ENCODE results near the gene RPS19.

Gene RPS19

DNA sequence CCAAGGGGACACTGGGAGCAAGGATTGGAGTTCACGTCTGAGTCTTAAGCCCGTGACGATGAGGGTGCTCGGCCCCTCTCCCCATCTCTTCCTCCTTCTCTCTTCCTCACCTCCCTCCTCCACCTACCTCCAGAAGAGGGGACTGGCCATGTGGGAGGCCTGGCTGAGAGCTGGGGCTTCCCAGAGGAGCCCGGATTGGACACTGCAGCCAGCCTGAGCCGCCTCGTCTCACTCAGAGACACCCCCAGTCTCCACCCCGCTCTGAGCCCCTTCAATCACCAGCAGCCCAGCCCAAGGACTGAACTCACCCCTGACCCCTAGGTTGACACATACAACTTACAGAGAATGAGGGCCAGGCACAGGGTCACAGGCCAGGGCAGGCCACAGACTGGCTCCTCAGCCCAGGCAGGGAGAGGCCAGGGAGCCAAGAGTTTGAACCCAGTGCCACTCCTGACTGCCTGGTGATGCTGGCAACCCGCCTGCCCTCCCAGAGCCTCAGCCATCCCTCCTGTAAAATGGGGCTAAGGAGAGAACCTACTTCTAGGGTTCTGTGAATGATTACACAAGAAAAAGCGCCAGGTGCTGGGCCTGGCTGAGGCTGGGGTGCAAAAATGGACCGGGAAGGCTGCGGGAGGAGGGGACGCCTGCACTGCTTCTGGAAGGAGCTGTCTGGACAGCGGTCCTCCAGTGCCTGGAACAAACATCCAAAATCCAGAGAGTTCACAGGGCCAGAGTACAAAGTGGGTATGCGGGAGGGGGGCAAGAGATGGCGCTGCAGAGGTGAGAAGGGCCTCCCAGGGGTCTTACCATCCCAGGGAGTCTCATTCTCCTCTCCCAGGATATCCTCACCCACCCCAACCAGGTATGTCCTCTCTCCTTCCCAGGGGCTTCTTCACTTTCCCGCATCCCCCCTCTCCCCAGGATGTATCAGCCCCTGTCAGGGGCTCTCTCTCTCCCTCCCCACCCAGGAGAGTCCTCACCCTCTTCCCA is 18.2 kb downstream of the RPS19 start:
- TF ChIP-seq, protein P1, sequence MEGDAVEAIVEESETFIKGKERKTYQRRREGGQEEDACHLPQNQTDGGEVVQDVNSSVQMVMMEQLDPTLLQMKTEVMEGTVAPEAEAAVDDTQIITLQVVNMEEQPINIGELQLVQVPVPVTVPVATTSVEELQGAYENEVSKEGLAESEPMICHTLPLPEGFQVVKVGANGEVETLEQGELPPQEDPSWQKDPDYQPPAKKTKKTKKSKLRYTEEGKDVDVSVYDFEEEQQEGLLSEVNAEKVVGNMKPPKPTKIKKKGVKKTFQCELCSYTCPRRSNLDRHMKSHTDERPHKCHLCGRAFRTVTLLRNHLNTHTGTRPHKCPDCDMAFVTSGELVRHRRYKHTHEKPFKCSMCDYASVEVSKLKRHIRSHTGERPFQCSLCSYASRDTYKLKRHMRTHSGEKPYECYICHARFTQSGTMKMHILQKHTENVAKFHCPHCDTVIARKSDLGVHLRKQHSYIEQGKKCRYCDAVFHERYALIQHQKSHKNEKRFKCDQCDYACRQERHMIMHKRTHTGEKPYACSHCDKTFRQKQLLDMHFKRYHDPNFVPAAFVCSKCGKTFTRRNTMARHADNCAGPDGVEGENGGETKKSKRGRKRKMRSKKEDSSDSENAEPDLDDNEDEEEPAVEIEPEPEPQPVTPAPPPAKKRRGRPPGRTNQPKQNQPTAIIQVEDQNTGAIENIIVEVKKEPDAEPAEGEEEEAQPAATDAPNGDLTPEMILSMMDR (IDR thresholded peaks at IDR 0.05; ENCODE audit: insufficient read depth, low read depth, low read length, missing control alignments) = no peak
- DNase-seq (ENCODE audit: low read depth) = no peak
- no peak overlapping the region for H3K4me3 ChIP-seq (ENCODE audit: low read length)

DNA sequence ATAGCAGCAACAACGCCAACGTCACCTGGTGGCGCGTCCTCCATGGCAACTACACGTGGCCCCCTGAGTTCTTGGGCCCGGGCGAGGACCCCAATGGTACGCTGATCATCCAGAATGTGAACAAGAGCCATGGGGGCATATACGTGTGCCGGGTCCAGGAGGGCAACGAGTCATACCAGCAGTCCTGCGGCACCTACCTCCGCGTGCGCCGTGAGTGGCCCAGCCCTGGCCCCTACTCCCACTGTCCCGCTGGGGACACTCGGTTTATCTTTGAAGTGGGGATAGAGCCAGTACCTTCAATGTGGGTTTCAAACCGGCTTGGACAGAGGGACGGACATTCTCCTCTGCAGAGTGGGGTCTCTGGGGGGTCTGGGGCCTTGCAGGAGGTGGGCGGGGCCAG is 19.0 kb downstream of the RPS19 start:
- TF ChIP-seq, protein P1 (IDR thresholded peaks at IDR 0.05; ENCODE audit: insufficient read depth, low read depth, low read length, missing control alignments) = no peak
- no peak for DNase-seq (ENCODE audit: low read depth)
- H3K4me3 ChIP-seq (ENCODE audit: low read length) = no peak overlapping the region

DNA sequence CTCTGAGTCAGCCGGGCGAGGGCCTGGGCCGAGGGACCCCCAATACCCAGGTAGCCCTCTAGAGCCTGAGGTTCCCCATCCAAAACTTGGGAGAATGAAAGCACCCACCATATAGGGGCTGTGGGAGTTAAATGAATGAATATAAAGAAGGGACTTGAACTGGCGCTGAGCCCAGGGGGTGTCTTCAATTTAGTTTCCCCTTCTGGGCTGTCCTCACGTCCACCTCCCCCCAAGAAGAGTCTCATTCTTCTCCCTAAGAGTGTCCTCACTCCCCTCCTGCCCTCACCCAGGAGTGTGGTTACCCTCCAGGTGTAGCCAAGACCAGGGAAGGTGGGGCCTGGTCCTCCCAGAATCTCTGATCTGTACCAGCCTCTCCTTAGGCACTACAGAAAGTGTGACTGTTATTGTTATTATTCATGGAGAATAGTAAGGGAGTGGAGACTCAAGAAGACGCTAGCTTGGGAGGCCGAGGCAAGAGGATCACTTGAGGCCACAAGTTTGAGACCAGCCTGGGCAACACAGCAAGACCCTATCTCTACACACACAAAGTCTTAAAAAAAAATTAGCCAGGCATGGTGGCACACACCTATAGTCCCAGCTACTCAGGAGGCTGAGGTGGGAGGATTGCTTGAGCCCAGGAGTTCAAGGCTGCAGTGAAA is 19.7 kb downstream of the RPS19 start:
- DNase-seq (ENCODE audit: low read depth) = no peak
- H3K4me3 ChIP-seq (ENCODE audit: low read length) = no peak overlapping the region
- TF ChIP-seq, protein P1 (IDR thresholded peaks at IDR 0.05; ENCODE audit: insufficient read depth, low read depth, low read length, missing control alignments) = no peak

DNA sequence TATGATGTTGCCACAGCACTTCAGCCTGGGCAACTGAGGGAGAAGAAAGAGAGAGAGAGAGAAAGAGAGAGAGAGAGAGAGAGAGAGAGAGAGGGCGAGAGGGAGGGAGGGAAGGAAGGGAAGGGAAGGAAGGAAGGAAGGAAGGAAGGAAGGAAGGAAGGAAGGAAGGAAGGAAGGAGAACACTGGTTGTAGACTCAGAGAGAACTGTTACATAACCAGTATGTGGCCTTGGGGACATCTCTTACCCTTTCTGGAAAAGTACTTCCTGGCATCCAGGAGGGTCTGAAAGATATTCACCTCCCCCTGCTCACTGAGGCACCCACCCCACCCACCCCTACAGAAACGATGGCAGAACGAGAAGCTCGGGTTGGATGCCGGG is 20.3 kb downstream of the RPS19 start:
- DNase-seq (ENCODE audit: low read depth) = no peak
- TF ChIP-seq, protein P1 (IDR thresholded peaks at IDR 0.05; ENCODE audit: insufficient read depth, low read depth, low read length, missing control alignments) = no peak
- no peak overlapping the region for H3K4me3 ChIP-seq (ENCODE audit: low read length)

DNA sequence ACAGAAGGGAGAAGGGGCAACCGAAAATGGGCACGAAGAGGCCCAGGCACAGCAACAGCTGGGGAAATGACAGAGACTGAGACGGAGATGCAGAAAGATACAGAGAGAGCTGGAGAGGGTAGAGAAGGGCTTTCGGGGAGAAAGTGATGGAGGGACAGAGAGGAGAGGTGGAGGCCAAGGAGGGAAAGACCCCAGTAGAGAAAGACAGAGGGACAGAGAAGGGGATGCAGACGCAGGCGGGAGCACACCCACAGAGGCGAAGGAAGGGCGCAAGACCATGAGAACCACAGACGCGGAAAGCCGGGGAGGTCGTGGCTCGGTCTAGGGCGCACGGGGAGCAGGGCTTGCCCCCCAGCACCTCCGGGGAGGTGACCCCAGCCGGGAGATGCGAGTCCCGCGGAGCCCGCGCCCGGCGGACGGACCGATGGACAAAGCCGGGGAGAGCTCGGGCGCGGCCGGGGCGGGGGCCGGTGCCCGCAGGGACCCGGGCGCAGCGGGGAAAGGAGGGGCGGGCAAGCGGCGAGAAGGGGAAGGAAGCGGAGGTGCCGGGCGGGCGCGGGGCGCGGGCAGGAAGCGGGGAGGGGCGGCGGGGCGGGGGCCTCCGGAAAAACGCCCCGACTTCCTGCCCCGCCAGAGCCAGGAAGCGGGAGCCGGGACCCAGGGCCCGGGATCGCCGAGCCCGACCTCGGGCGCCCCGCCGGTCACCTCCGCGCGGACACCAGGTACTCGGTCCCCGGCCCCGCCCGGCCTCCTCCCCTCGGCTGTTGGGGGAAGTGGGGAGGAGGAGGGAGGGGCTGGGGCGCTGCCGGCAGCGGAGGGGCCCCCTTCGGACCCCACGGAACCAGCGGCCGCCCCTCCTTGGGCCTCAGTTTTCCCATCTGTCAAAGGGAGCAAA is 22.8 kb downstream of the RPS19 start, which contains the start of gene ARHGEF1:
Gene ARHGEF1, plus strand, starts transcription at position 617 of the 895 bp plus-strand sequence. CDS start 4,899 bp downstream, outside the sequence.
- peak within 1 kb of the TSS; percentile 97 for H3K4me3 ChIP-seq (ENCODE audit: low read length)
- TF ChIP-seq, protein P1 (IDR thresholded peaks at IDR 0.05; ENCODE audit: insufficient read depth, low read depth, low read length, missing control alignments) = no peak
- DNase-seq (ENCODE audit: low read depth) = peak; percentile 44

DNA sequence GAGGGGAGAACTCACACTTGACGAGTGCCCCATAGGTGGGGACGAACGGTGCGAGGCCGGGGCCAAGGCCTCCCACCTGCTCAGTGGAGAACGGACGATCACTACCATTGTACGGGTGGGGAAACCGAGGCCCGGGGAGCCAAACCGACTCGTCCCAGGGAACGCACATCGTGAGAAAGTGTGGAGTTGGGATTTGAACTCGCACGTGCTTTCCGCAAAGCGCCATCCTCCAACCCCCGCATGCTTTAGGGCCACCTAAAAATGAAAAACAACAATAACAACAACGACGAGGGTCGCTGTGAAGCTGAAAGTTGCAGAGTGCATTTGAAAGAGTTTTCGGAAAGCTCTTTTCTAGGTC is 23.4 kb downstream of the RPS19 start:
- no peak for DNase-seq (ENCODE audit: low read depth)
- H3K4me3 ChIP-seq (ENCODE audit: low read length) = peak overlapping the region; percentile 97

More for the DNA sequence above, 23.4 kb downstream of the RPS19 start:
- TF ChIP-seq, protein P1 (IDR thresholded peaks at IDR 0.05; ENCODE audit: insufficient read depth, low read depth, low read length, missing control alignments) = no peak

Data from epithelial cell of esophagus (primary cell).